Activated CD4-positive, alpha-beta T cell treated with anti-CD3 and anti-CD28 coated beads, Interleukin-2, amount 50 U/mL, for 24 hours (primary cell): ENCODE results near the gene IFIT1B.
"Not testable (repeated sequence)": the region's sequence is repeated elsewhere in the genome, so short reads cannot be mapped to it uniquely, and the experiment has no call there.

Experiments used
- DNase-seq, 2 donors: peaks; one replicate each; pipeline ENCODE4 v3.0.0-alpha.2; 2020; ENCODE audit warnings: low read depth in 1 of 2, low spot score in 1 of 2

The IFIT1B gene

GRCh38 chr10:89377705-89378637 lies at the start of gene IFIT1B:
Gene IFIT1B, plus strand, starts transcription at chr10:89378056. Its CDS starts 80 bp downstream, at chr10:89378136.
- DNase-seq = no peak

- no peak for DNase-seq
These were observed 48.7 kb upstream of the IFIT1B start for GRCh38 chr10:89329151-89329550.

GRCh38 chr10:89330014-89330413 lies 47.8 kb upstream of the IFIT1B start:
- DNase-seq = not testable (repeated sequence)

GRCh38 chr10:89330537-89331212 lies 47.2 kb upstream of the IFIT1B start:
- DNase-seq = no peak

- DNase-seq = not testable (repeated sequence)
These were observed 46.3 kb upstream of the IFIT1B start for GRCh38 chr10:89331487-89332122.

GRCh38 chr10:89332123-89332633 lies 45.7 kb upstream of the IFIT1B start:
- peak in 1 of 2 donors; percentile 46 for DNase-seq

- DNase-seq = no peak
These were observed 42.6 kb upstream of the IFIT1B start for GRCh38 chr10:89335226-89335625.

- no peak for DNase-seq
These were observed 41.6 kb upstream of the IFIT1B start for GRCh38 chr10:89336241-89336640.

GRCh38 chr10:89337484-89337883 lies 40.4 kb upstream of the IFIT1B start:
- peak in 1 of 2 donors; percentile 27 for DNase-seq

- DNase-seq = no peak
These were observed 39.1 kb upstream of the IFIT1B start for GRCh38 chr10:89338713-89339112.

GRCh38 chr10:89339875-89340274 lies 38.0 kb upstream of the IFIT1B start:
- DNase-seq = no peak

GRCh38 chr10:89341649-89342048 lies 36.2 kb upstream of the IFIT1B start:
- DNase-seq = no peak

- no peak for DNase-seq
These were observed 35.5 kb upstream of the IFIT1B start for GRCh38 chr10:89342206-89342958.

GRCh38 chr10:89343089-89343767 lies 34.6 kb upstream of the IFIT1B start:
- DNase-seq = no peak

- no peak for DNase-seq
These were observed 33.7 kb upstream of the IFIT1B start for GRCh38 chr10:89344156-89344555.

- no peak for DNase-seq
These were observed 32.4 kb upstream of the IFIT1B start for GRCh38 chr10:89345367-89346000.

GRCh38 chr10:89346405-89347254 lies 31.2 kb upstream of the IFIT1B start:
- DNase-seq = no peak

GRCh38 chr10:89347701-89348457 lies 30.0 kb upstream of the IFIT1B start:
- no peak for DNase-seq
